GM12878 (cell line): ENCODE measurements around the gene PLA2G5. TPM values are rescaled to one million over a fixed set of nuclear protein-coding genes. Genes with fewer than 3 reads are reported as not detected.

Experiments
- EP300 ChIP-seq, 2 experiments: fragments of 150-350 bp in 1 of 2; IDR thresholded peaks; 2 replicates each; pipeline ENCODE4 v1.6.1; 2011 to 2012; ENCODE audit warnings: low read depth in 2 of 2, low read length in 2 of 2, borderline replicate concordance in 1 of 2, improper control_type of control experiment in 1 of 2, inconsistent platforms in 1 of 2; ENCODE audit not compliant: control insufficient read depth in 1 of 2
- MTA2 ChIP-seq: fragments of 450-650 bp; IDR thresholded peaks from 2 replicates; pipeline ENCODE4 v1.6.1; 2016; ENCODE audit warnings: low read depth, mild to moderate bottlenecking, moderate library complexity
- NFXL1 ChIP-seq: fragments of 450-650 bp; IDR thresholded peaks from 2 replicates; pipeline ENCODE4 v1.6.1; 2017; ENCODE audit warnings: antibody characterized with exemption, mild to moderate bottlenecking, borderline replicate concordance
- PAX5 ChIP-seq: IDR thresholded peaks from 2 replicates; pipeline ENCODE4 v1.6.1; 2011; ENCODE audit warnings: low read depth, low read length, borderline replicate concordance
- PML ChIP-seq: IDR thresholded peaks from 2 replicates; pipeline ENCODE4 v1.6.1; 2012; ENCODE audit warnings: low read length, inconsistent platforms
- SIX5 ChIP-seq: IDR thresholded peaks from 2 replicates; pipeline ENCODE4 v1.6.1; 2011; ENCODE audit warnings: mild to moderate bottlenecking, low read depth, low read length, moderate library complexity; ENCODE audit not compliant: severe bottlenecking
- SKIL ChIP-seq: fragments of 450-650 bp; IDR thresholded peaks from 2 replicates; pipeline ENCODE4 v1.6.1; 2017; ENCODE audit warnings: mild to moderate bottlenecking, low read depth, inconsistent platforms; ENCODE audit not compliant: poor library complexity, severe bottlenecking
- SP1 ChIP-seq: IDR thresholded peaks from one replicate; pipeline ENCODE4 v1.6.1; 2011; ENCODE audit warnings: low read depth, low read length
- ZNF687 ChIP-seq: fragments of 450-650 bp; IDR thresholded peaks from 2 replicates; pipeline ENCODE4 v1.6.1; 2017; ENCODE audit warnings: mild to moderate bottlenecking, moderate library complexity
- polyA plus RNA-seq, 11 experiments: library from polyadenylated mRNA; depleted of rRNA in 4 of 11; unstranded in 6 of 11; stranded (reverse) in 5 of 11; fragments of >200 nt; fragmentation: Nextera tagmentation in 4 of 11; fragmentation: Illumina TruSeq in 1 of 11; extraction: Ambion mirVana in 4 of 11; extraction: Trizol in 1 of 11; gene quantifications; 1 replicate in 1 of 11; 2 replicates in 10 of 11; pipeline versions ENCODE4 v1.2.1 to v1.2.3, GENCODE V29; 2011 to 2016; ENCODE audit warnings: inconsistent platforms in 2 of 11, missing spikeins in 2 of 11, low read depth in 1 of 11
- total RNA-seq, 4 experiments: library from RNA; depleted of rRNA in 3 of 4; stranded (reverse); fragments of >200 nt in 3 of 4; fragmentation: Illumina TruSeq in 1 of 4; extraction: Trizol in 1 of 4; gene quantifications; 2 replicates each; pipeline versions ENCODE4 v1.2.1 to v1.2.3, GENCODE V29; 2013 to 2021

Gene PLA2G5
- total and polyA plus RNA-seq, 10 of the 15 experiments (the other 5 are each of a cell fraction or from before 2014, with no cell fraction given): 0.10 to 0.19 (median 0.17) TPM; not detected in 7

GRCh38 chr1:20080441-20081352 is 10.7 kb downstream of the PLA2G5 start (continued):
- TF ChIP-seq SKIL (no peak), PML (no peak), NFXL1 (no peak), ZNF687 (no peak), MTA2 (peak; percentile 77), SP1 (no peak), PAX5 (no peak), SIX5 (no peak), EP300 (IDR thresholded peaks at IDR 0.05; ENCODE audit: borderline replicate concordance in 1 of 2, control insufficient read depth in 1 of 2, low read depth in 2 of 2, low read length in 2 of 2) (no peak)
